Measurements from ENCODE around the gene CELA1.

CELA1 gene

DNA sequence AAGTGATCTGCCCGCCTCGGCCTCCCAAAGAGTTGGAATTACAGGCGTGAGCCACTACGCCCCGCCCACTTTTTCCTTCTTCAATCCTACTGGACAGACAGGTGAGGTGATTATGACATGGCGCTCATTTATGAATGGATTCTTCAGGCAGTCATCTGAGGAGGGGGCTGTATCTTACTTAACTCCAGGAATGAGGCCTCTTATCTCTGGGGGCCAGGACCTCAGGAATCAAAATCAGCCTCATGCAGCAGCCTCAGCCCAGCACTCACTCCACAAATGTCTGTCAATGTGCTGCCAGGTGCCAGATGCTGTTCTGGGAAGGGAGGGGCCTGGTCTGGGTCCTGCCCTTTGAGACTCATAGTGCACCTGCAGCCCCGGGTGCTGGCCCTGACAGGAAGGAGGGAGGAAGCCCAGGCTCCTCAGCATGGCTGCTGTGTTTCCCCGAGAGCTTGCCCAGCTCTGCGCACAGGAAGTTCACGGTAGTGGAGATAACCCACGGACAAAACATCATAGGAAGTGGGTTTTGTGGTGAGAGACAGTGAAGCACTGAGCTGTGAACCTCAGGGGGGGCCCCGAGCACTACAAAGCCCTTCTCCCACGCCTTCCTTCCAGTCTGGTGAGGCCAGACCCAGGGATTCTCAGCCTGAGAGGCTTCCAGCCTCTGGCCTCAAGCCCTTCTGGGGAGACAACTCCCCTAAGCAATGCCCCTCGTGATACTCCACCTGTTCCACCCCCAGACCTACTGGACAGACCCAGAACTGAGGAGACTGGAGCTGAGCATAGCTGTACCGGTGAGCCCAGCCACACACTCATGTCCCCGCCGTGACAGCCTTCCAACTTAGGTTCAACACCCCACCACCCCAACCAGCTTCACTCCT is 22.4 kb upstream of the CELA1 start:
- H3K4me3 ChIP-seq (replicated peaks; ENCODE audit: low read depth, low read length): no peak overlapping the region
- DNase-seq (ENCODE audit: extremely low read depth, low read depth): no peak
- TF ChIP-seq CTCF (IDR thresholded peaks at IDR 0.05; ENCODE audit: low read depth, low read length, missing control alignments): no peak

GRCh38 chr12:51365276-51365675 is 18.8 kb upstream of the CELA1 start:
- DNase-seq (ENCODE audit: extremely low read depth, low read depth): no peak
- TF ChIP-seq CTCF (IDR thresholded peaks at IDR 0.05; ENCODE audit: low read depth, low read length, missing control alignments): no peak
- H3K4me3 ChIP-seq (replicated peaks; ENCODE audit: low read depth, low read length): no peak overlapping the region

DNA sequence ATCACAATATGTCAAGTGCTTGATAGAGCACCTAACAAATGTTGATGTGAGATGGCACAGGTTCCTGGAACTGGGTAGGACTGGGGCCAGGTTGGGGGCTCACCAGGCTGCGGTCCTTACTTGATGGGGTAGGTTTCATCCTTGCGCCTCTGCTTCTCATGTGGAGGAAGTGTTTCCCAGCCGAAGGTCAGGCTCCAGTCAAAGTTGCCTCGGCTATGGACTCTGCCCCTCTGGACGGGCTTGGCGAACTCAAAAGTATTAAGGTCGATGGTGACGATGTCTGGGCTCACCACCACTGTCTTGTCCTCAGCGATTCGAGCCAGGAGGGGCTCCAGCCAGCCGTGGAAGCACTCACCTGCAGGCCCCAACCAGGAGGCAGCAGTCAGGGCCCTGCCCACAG is 17.5 kb upstream of the CELA1 start:
- no peak overlapping the region for H3K4me3 ChIP-seq (replicated peaks; ENCODE audit: low read depth, low read length)
- DNase-seq (ENCODE audit: extremely low read depth, low read depth): no peak
- TF ChIP-seq CTCF (IDR thresholded peaks at IDR 0.05; ENCODE audit: low read depth, low read length, missing control alignments): no peak

DNA sequence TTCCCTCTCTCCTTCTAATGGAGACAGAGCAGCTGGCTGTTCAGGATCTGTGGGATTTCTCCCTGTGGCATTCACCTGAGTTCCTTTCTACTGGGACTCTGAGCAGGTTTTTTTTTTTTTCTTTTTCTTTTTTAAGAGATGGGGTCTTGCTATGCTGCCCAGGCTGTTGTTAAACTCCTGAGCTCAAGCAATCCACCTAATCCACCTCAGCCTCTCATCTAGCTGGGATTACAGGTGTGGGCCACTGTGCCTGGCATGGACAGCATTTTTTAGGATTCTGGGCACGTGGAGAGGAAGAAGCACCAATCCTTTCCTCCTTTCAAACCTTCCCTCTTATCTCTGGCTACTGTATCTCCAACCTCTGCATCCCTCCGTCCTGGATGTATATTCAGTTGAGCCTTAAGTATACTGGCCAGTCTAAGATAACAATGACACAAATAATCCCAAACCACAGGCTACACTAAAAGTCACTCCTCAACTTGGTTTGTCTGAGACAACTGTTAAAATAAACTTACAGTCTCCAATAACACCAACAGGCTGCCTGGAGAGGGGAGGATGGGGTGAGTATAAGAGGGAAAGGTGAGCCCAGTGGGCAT is 16.4 kb upstream of the CELA1 start:
- DNase-seq (ENCODE audit: extremely low read depth, low read depth): no peak
- H3K4me3 ChIP-seq (replicated peaks; ENCODE audit: low read depth, low read length): no peak overlapping the region
- no peak for TF ChIP-seq CTCF (IDR thresholded peaks at IDR 0.05; ENCODE audit: low read depth, low read length, missing control alignments)

DNA sequence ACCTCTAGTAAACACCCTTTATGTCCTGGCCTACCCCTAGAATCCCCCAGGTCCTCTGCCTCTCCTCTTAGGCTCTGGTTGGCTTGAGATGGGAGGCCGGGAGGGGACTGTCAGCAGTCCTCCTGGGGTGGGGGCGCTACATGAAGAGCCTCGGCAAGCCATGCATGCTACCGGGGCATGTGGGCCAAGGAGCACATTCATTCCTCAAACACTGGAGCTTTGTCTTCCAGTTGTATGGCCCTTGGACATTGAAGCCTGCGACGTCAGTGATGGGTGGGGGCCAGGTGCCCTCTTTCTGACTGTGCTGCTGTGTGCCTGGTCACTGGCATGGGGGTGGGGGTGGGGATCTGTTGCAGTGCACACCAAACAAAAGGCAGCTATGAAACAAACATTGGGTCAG is 15.8 kb upstream of the CELA1 start:
- no peak overlapping the region for H3K4me3 ChIP-seq (replicated peaks; ENCODE audit: low read depth, low read length)
- no peak for TF ChIP-seq CTCF (IDR thresholded peaks at IDR 0.05; ENCODE audit: low read depth, low read length, missing control alignments)
- no peak for DNase-seq (ENCODE audit: extremely low read depth, low read depth)

- H3K4me3 ChIP-seq (replicated peaks; ENCODE audit: low read depth, low read length): no peak overlapping the region
- TF ChIP-seq CTCF (IDR thresholded peaks at IDR 0.05; ENCODE audit: low read depth, low read length, missing control alignments): no peak
- no peak for DNase-seq (ENCODE audit: extremely low read depth, low read depth)
Observed at GRCh38 chr12:51361161-51362016, 14.9 kb upstream of the CELA1 start.

Data from HFF-Myc (cell line).